GM21390 (cell line): ENCODE measurements around the gene AKAP7.
"Not testable (repeated sequence)": the region's sequence is repeated elsewhere in the genome, so short reads cannot be mapped to it uniquely, and the experiment has no call there.

Experiments
- ATAC-seq: cut with Tn5 transposase; IDR thresholded peaks from one replicate; pipeline ENCODE4 v1.9.1; 2021; ENCODE audit not compliant: unreplicated experiment

Gene AKAP7

DNA sequence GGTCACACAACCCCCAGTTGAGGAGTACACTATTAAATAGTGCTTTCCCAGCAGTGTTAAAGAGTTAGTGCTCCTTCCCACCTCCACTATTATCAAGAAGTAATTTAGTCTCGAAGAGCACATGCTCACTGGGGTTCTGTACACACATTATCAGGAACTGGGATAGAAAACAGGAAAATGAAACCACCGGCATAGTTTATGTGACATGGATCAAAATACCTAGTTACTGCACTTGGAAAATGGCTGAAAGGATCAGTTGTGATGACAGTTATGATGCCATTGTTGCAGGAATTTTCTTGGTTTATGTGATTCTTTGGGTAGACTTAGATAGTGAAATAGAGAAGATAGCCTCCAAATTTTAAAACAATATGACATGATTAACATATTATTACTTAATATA is 152.9 kb downstream of the AKAP7 start:
- no peak for ATAC-seq

DNA sequence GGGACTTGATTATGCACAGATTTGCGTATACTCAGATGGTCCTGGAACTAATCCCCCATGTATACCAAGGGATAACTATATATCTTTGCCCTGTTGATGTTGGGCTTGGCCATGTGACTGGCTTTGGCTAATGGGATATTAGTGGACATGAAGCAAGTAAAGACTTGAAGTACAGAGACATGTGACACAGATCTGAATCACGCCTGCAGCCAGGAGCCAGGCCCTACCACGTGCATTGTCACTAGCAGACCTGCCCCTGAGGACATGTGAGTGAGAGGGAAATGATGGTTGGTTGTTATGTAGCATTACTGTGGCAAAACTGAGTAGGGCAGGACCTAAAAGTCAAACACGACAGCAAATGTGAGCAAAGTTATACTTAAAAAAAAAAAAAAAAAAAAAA is 155.7 kb downstream of the AKAP7 start:
- ATAC-seq = no peak

- no peak for ATAC-seq
Measured at GRCh38 chr6:131292145-131292938, 157.1 kb downstream of the AKAP7 start.

GRCh38 chr6:131293472-131293911 is 158.2 kb downstream of the AKAP7 start:
- no peak for ATAC-seq

- ATAC-seq = no peak
Measured at GRCh38 chr6:131295081-131295480, 159.8 kb downstream of the AKAP7 start.

DNA sequence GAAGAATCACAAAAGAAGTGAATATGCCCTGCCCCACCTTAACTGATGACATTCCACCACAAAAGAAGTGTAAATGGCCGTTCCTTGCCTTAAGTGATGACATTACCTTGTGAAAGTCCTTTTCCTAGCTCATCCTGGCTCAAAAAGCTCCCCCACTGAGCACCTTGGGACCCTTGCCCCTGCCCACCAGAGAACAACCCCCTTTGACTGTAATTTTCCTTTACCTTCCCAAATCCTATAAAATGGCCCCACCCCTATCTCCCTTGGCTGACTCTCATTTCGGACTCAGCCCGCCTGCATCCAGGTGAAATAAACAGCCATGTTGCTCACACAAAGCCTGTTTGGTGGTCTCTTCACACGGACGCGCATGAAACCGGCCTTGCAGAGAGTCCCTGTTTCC is 165.6 kb downstream of the AKAP7 start:
- ATAC-seq = not testable (repeated sequence)

DNA sequence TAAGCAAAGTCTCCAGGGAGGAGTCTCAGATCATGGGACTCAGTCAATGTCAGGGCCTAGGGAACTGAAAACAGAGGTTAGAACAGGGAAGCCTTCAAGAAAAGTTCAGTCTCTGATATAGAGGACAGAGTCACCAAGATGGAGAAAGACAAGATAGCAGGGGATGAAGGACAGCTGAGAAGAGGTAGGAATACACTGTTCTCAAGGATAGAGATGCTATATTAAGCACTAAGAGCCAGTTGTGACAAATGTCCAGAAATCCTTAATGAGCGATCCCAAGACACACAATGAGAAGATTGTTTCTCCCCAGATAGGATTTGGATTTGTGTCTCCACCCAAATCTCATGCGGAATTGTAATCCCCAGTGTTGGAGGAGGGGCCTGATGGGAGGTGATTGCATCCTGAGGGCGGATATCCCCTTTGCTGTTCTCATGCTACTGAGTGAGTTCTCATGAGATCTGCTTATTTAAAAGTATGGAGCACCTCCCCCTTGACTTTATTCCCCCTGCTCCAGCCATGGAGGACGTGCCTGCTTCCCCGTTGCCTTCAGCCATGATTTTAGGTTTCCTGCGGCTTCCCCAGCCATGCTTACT is 168.2 kb downstream of the AKAP7 start:
- ATAC-seq = no peak

DNA sequence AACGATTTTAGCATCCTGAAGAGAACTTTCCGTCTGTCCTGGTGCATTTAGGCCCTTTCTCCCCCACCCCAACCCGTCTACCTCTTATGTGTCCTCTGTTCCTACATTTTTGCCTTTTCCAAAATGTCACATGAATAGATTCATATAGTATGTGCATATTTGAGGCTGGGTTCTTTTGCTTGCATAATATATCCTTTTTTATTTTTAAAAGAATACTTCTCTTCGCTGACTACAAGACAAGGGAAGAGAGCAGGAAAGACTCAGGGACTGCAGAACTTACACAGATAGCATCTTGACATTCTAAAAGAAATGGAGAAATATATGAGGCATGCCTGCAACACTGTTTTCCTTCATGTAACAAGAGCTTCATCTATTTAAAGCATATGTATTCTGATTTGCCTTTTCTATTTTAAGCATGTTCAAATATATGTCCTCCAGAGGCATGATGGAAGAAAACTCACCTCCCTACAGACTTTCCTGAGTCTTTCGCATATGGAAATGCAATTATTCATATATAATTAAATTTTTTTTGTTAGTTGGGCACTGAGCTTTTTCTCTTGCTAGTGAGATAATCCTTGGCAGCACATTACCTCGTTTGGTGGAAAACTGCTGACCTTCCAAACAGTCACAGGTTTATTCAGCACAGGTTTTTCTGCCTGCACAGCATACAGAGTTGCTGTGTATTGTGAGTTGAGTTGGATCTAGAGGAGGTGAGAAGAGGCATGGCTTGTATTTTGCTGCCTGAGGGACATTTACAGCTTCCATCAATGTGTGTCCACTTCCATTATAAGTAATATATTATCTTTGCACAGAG is 170.0 kb downstream of the AKAP7 start:
- ATAC-seq = no peak

GRCh38 chr6:131309437-131309836 is 174.2 kb downstream of the AKAP7 start:
- ATAC-seq = no peak

DNA sequence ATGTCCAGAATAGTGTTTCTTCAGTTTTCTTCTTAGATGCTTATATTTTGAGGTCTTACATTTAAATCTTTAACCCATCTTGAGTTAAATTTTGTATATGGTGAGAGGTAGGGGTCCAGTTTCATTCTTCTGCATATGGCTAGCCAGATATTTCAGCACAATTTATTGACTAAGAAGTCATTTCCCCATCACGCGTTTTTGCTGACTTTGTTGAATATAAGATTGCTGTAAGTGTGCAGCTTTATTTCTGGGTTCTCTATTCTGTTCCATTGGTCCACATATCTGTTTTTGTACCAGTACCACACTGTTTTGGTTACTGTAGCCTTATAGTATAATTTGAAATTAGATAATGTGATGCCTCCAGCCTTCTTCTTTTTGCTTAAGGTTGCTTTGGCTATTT is 179.6 kb downstream of the AKAP7 start:
- no peak for ATAC-seq

DNA sequence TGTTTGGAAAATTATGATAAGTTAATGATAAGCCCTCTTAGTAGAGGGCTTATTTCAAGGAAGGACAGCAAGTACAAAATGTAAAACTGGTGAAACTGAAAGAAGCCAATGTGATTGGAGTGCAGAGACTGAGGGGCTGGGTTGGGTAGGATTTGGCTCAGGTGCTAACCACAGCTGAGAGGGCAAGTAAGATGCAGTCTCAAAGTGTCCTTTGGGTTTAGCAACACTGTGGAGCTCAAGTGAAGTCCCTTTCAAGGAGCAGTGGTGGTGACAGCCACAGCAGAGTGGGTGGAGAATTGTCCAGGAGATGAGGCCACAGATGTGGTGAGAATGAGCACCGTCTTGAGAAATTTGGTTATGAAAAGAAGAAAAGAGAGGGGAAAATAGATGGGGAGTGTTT is 181.4 kb downstream of the AKAP7 start:
- ATAC-seq = no peak

- no peak for ATAC-seq
Measured at GRCh38 chr6:131317516-131317915, 182.2 kb downstream of the AKAP7 start.

DNA sequence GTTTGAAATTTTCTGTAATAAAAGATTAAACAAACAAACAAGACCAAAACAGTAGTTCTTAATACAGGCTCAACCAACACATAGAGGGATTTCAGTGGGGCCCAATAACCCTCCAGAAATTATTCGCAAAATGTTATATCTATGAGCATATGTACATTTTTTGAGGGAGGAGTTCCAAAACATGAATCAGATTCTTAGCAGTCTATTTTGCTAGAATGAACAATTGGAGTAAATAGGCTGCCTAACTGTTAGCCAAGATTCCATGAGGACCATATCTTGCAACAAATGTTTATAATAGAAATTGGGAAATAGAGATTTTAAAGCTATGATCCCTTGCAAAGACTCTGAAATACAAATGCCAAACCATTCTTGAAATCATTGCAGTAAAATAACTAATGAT is 186.3 kb downstream of the AKAP7 start:
- ATAC-seq = no peak

DNA sequence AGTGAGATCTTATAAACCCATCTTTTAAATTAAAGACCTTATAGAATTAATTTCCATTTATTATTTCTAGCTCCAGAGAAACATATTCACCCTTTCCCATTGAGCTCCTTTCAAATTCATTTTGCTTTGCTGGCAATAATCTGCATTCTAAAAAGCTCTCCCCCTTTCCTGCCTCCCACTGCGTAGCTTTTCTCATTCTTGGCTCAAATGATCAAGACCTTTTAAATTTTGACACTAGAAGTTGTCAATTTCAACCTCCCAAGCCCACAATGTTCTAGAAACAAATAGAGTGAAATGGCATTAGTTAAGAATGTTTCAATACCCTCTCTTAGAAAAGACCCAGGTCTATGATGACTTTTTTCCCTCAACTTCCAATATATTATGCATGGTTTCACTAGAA is 186.9 kb downstream of the AKAP7 start:
- no peak for ATAC-seq

GRCh38 chr6:131325669-131326068 is 190.4 kb downstream of the AKAP7 start:
- not testable (repeated sequence) for ATAC-seq

GRCh38 chr6:131328727-131329126 is 193.5 kb downstream of the AKAP7 start:
- not testable (repeated sequence) for ATAC-seq

DNA sequence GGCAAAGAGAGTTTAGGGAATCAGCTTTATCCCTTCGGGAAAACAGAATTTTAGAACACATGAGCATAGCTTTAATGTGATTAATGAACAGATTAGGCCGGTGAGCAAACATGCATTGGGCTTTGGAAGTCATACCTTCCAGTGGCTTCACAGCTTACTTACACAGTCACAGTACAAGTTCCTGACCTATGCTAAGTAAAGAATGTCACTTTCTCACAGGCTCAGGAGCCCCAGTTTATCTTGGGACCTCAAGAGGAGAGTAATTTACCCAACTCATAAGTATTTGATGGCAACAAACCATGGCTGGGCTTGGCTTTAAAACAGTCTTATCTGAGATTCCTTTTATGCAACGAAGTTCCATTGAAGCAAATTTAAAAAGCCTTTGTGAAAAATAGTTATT is 195.9 kb downstream of the AKAP7 start:
- ATAC-seq = no peak

DNA sequence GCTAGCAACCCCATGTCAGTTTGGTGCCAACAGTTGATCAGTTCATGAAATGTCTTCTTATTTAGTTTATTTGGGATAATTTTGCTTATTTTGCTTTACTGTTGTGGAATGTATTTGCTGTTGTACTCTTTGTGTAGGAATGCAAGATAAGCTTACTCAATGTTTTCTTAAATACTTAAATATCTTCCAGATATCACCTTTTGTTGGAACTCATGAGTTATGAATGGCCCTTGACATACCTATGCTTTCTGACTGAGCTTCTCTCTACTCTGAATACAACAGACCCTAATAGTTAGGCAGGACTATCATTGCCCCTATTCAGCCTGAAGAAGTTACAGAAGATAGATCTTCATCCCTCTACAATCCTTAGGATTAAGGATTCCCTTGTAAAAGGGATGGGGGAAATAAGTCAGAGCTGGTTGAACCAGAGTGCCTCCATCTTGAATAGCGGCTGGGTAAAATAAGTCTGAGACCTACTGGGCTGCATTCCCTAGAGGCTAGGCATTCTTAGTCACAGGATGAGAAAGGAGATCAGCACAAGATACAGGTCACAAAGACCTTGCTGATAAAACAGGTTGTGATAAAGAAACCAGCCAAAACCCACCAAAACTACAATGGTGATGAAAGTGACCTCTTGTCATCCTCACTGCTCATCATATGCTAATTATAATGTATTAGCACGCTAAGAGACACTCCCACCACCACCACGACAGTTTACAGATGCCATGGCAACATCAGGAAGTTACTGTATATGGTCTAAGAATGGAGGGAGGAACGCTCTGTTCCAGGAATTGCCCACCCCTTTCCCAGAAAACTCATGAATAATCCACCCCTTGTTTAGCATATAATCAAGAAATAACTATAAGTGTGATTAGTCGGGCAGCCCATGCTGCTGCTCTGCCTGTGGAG is 196.9 kb downstream of the AKAP7 start:
- no peak for ATAC-seq
